ENCODE measurements around the gene B4GALT7.
"Not testable (repeated sequence)": the region's sequence is repeated elsewhere in the genome, so short reads cannot be mapped to it uniquely, and the experiment has no call there.

Gene B4GALT7

GRCh38 chr5:177658542-177658941, 58.6 kb downstream of the B4GALT7 start:
- not testable (repeated sequence) for H3K36me3 ChIP-seq (ENCODE audit: control insufficient read depth, insufficient read depth, low read length); H3K27me3 ChIP-seq (replicated peaks; ENCODE audit: control insufficient read depth, insufficient read depth, low read length); DNase-seq (ENCODE audit: extremely low read depth, insufficient read length); H3K4me3 ChIP-seq (replicated peaks; ENCODE audit: low read depth, low read length)

Data from GM06990 (cell line).